ENCODE results near the gene OVAAL. TPM values are rescaled to one million over a fixed set of nuclear protein-coding genes. Genes with fewer than 3 reads are reported as not detected.

The OVAAL gene

DNA sequence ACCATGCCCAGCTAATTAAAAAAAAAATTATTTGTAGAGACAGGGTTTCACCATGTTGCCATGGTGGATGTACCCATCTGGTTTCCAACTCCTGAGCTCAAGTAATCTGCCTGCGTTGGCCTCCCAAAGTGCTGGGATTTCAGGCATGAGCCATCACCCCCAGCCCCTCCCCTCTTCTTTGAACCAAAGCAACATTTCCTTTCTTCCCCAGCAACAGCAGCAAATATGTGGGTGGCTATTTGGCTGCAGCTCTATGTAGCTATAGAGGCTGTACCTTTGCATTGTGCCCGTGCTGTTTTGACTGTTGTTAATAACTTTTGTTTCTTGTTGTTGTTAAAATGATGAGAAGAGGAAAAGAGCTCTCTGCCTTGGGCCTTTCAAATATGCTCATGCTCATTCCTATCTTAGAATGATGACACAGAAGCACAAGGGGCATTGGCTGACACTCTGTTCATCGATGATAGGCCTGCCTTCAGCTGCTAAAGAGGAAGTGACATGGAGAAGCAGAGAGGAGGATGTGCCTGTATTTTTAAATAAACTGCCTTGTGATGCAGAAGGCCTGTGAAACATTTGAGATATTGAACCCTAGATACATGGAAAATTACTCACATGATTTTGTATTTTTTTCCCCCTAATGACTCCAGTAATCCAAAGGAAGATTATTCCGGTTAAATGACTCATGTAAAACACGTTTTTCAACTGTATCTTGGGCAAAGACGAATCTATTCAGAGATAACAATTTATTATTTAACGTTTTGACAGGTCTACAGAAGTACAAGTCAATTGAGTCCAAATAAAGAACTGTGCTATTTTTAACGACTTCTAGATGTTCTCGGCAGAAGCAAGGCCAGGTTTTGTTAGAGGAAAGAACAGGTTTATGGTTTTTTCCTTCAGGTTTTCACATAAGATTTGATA lies 52.5 kb downstream of the OVAAL start:
- Histone ChIP-seq H2AK5ac (ENCODE audit: low read length) (no peak overlapping the region), H2BK5ac (ENCODE audit: low read length) (no peak overlapping the region), H3K27ac (ENCODE audit: low read depth, low read length) (no peak overlapping the region), H3K56ac (ENCODE audit: low read length) (no peak overlapping the region), H3K36me3 (ENCODE audit: control insufficient read depth, insufficient read depth, low read length) (no peaks in the 10 kb centered on the region), H3K27me3 (ENCODE audit: insufficient read depth, low read length, poor library complexity) (no peaks in the 10 kb centered on the region), H3K4me3 (ENCODE audit: low read length) (no peak overlapping the region), H3K79me1 (ENCODE audit: low read length) (no peaks in the 10 kb centered on the region), H3K23ac (ENCODE audit: low read length) (no peak overlapping the region), H3K9ac (ENCODE audit: low read length) (no peak overlapping the region), H3K79me2 (ENCODE audit: control insufficient read depth, insufficient read depth, low read length) (no peaks in the 10 kb centered on the region), H2BK15ac (replicated peaks; ENCODE audit: low read depth) (no peak overlapping the region), H4K8ac (ENCODE audit: low read depth, low read length) (no peak overlapping the region), H3K4me1 (ENCODE audit: control insufficient read depth, low read depth, low read length) (no peaks in the 10 kb centered on the region), H3K4ac (ENCODE audit: low read depth, low read length) (no peak overlapping the region), H3K18ac (ENCODE audit: low read length) (no peak overlapping the region), H3K4me2 (ENCODE audit: low read length) (no peak overlapping the region), H4K5ac (ENCODE audit: low read length) (no peak overlapping the region), H2BK120ac (ENCODE audit: low read depth, low read length) (no peak overlapping the region)
- no peak for DNase-seq
- no CpG with 5 or more reads among the region's 9 CpGs for WGBS (ENCODE audit: extremely low coverage, insufficient coverage, low lambda C conversion rate)

DNA sequence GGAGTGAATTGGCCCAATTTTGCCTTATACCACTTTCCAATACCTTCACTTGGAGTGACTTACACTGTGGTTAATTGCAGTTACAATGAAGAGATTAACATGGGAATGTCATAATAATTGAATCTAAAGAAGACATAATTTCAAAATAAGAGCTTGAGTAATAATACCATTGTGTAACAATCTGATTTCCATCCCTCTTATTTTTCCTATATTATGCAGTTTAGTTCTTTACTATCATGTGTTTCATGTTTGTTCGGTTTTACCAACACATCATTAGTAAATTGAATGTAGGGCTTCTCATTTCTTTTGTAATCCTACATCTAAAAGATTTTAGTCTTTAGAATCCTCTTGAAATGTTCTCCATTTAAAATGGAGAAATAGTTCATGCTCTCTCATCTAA lies 53.9 kb downstream of the OVAAL start:
- H3K27me3 ChIP-seq (ENCODE audit: insufficient read depth, low read length, poor library complexity): no peaks in the 10 kb centered on the region
- no peaks in the 10 kb centered on the region for H3K4me1 ChIP-seq (ENCODE audit: control insufficient read depth, low read depth, low read length)
- H3K36me3 ChIP-seq (ENCODE audit: control insufficient read depth, insufficient read depth, low read length): no peaks in the 10 kb centered on the region
- H3K27ac ChIP-seq (ENCODE audit: low read depth, low read length): no peak overlapping the region
- no peak overlapping the region for H3K56ac ChIP-seq (ENCODE audit: low read length)
- no peak overlapping the region for H2BK120ac ChIP-seq (ENCODE audit: low read depth, low read length)
- no peak overlapping the region for H2AK5ac ChIP-seq (ENCODE audit: low read length)
- H3K4me3 ChIP-seq (ENCODE audit: low read length): no peak overlapping the region
- WGBS (ENCODE audit: extremely low coverage, insufficient coverage, low lambda C conversion rate): no CpG with 5 or more reads among the region's 1 CpG
- H3K79me1 ChIP-seq (ENCODE audit: low read length): no peaks in the 10 kb centered on the region
- H3K4ac ChIP-seq (ENCODE audit: low read depth, low read length): no peak overlapping the region
- H4K8ac ChIP-seq (ENCODE audit: low read depth, low read length): no peak overlapping the region
- no peak for DNase-seq
- H3K9ac ChIP-seq (ENCODE audit: low read length): no peak overlapping the region
- H2BK15ac ChIP-seq (replicated peaks; ENCODE audit: low read depth): no peak overlapping the region
- H3K18ac ChIP-seq (ENCODE audit: low read length): no peak overlapping the region
- H3K79me2 ChIP-seq (ENCODE audit: control insufficient read depth, insufficient read depth, low read length): no peaks in the 10 kb centered on the region
- no peak overlapping the region for H4K5ac ChIP-seq (ENCODE audit: low read length)
- no peak overlapping the region for H3K23ac ChIP-seq (ENCODE audit: low read length)
- H2BK5ac ChIP-seq (ENCODE audit: low read length): no peak overlapping the region
- H3K4me2 ChIP-seq (ENCODE audit: low read length): no peak overlapping the region

DNA sequence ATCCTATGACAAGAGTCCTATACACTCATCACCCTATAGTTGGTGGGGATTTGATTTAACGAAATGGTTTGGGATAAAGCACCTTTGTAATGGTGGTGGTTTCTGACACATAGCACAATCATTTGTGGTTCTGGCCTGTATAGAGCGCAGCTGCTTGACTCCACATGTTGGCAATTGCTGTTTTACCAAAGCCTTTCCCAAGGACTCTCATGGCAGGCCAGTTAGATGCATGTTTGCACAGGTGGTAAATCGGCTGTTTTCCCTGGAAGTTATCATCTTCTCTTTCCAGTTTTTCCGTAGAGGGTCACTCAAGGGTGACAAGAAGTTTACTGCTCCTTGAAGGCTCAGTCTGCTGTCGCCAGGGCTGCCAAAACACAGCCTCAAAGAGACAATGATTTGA lies 56.0 kb downstream of the OVAAL start:
- H3K27ac ChIP-seq (ENCODE audit: low read depth, low read length): no peak overlapping the region
- no peaks in the 10 kb centered on the region for H3K27me3 ChIP-seq (ENCODE audit: insufficient read depth, low read length, poor library complexity)
- H3K79me1 ChIP-seq (ENCODE audit: low read length): no peaks in the 10 kb centered on the region
- no peak overlapping the region for H3K4me3 ChIP-seq (ENCODE audit: low read length)
- H4K5ac ChIP-seq (ENCODE audit: low read length): no peak overlapping the region
- no peak overlapping the region for H4K8ac ChIP-seq (ENCODE audit: low read depth, low read length)
- no peak overlapping the region for H2BK120ac ChIP-seq (ENCODE audit: low read depth, low read length)
- no peak overlapping the region for H3K4me2 ChIP-seq (ENCODE audit: low read length)
- no peak for DNase-seq
- no CpG with 5 or more reads among the region's 5 CpGs for WGBS (ENCODE audit: extremely low coverage, insufficient coverage, low lambda C conversion rate)
- H3K56ac ChIP-seq (ENCODE audit: low read length): no peak overlapping the region
- H2AK5ac ChIP-seq (ENCODE audit: low read length): no peak overlapping the region
- no peak overlapping the region for H2BK5ac ChIP-seq (ENCODE audit: low read length)
- H3K9ac ChIP-seq (ENCODE audit: low read length): no peak overlapping the region
- H3K4ac ChIP-seq (ENCODE audit: low read depth, low read length): no peak overlapping the region
- H3K18ac ChIP-seq (ENCODE audit: low read length): peak overlapping the region; percentile 60
- H3K23ac ChIP-seq (ENCODE audit: low read length): no peak overlapping the region
- no peak overlapping the region for H2BK15ac ChIP-seq (replicated peaks; ENCODE audit: low read depth)
- H3K79me2 ChIP-seq (ENCODE audit: control insufficient read depth, insufficient read depth, low read length): no peaks in the 10 kb centered on the region
- no peaks in the 10 kb centered on the region for H3K36me3 ChIP-seq (ENCODE audit: control insufficient read depth, insufficient read depth, low read length)
- no peaks in the 10 kb centered on the region for H3K4me1 ChIP-seq (ENCODE audit: control insufficient read depth, low read depth, low read length)

DNA sequence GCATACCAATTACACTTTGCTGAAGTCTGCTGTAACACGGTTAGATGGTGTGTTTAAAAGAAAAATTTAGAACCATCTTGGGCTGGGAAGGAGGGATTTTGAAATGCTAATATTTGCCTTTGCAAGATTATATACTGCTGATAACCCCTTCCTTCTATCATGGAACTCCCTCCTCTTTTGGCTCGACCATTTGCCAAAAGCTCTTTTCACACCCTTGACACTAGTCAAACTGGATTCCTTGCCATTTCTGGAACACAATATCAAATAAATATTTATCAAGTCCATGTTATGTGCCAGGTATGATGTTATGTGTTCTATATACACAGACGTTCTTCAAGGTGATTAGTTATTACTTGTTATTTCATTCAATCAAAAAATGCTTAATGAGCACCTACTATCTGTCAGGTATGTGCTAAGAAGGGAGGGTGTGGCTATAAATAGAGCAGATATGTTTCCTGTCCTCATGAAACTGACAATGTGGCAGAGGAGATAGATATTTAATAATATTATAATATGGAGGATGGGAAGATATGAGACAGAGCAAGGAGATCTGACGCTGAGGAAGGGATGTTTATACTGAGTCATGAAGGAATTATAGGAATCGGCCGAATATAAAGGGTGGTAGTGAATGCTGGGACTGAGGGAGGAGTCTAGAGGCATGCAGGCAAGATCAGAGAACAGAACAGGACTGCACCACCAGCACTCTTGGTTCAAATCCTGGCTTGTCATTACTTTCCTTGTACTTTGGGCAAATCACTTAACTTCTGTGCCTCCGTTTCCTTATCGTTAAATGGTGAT lies 56.9 kb downstream of the OVAAL start:
- H4K5ac ChIP-seq (ENCODE audit: low read length): no peak overlapping the region
- H3K23ac ChIP-seq (ENCODE audit: low read length): no peak overlapping the region
- H3K79me1 ChIP-seq (ENCODE audit: low read length): no peaks in the 10 kb centered on the region
- no peak for DNase-seq
- H3K18ac ChIP-seq (ENCODE audit: low read length): no peak overlapping the region
- no peak overlapping the region for H3K4me3 ChIP-seq (ENCODE audit: low read length)
- H2BK5ac ChIP-seq (ENCODE audit: low read length): no peak overlapping the region
- H2AK5ac ChIP-seq (ENCODE audit: low read length): no peak overlapping the region
- no peaks in the 10 kb centered on the region for H3K4me1 ChIP-seq (ENCODE audit: control insufficient read depth, low read depth, low read length)
- no peak overlapping the region for H2BK15ac ChIP-seq (replicated peaks; ENCODE audit: low read depth)
- H3K4ac ChIP-seq (ENCODE audit: low read depth, low read length): no peak overlapping the region
- no peak overlapping the region for H2BK120ac ChIP-seq (ENCODE audit: low read depth, low read length)
- H3K27ac ChIP-seq (ENCODE audit: low read depth, low read length): no peak overlapping the region
- no CpG with 5 or more reads among the region's 8 CpGs for WGBS (ENCODE audit: extremely low coverage, insufficient coverage, low lambda C conversion rate)
- no peak overlapping the region for H4K8ac ChIP-seq (ENCODE audit: low read depth, low read length)
- H3K9ac ChIP-seq (ENCODE audit: low read length): no peak overlapping the region
- H3K79me2 ChIP-seq (ENCODE audit: control insufficient read depth, insufficient read depth, low read length): no peaks in the 10 kb centered on the region
- H3K27me3 ChIP-seq (ENCODE audit: insufficient read depth, low read length, poor library complexity): no peaks in the 10 kb centered on the region
- no peaks in the 10 kb centered on the region for H3K36me3 ChIP-seq (ENCODE audit: control insufficient read depth, insufficient read depth, low read length)
- no peak overlapping the region for H3K56ac ChIP-seq (ENCODE audit: low read length)
- H3K4me2 ChIP-seq (ENCODE audit: low read length): no peak overlapping the region

Small RNA genes within 50 kb of the gene (small RNA-seq; reads per million reads assigned to genes)
- not detected for gene RF00019 (ENCODE audit: insufficient read depth)

Data from mesendoderm (in vitro differentiated cells).